GM23338 (cell line): Measurements from ENCODE around the gene ZNF865. TPM values are rescaled to one million over a fixed set of nuclear protein-coding genes. Genes with fewer than 3 reads are reported as not detected.

Experiments used
- ATAC-seq: fragments of 200-7000 bp; cut with Tn5 transposase; 3 replicates; pipeline ENCODE4 v1.9.1; 2020
- DNase-seq: peaks from one replicate; pipeline ENCODE4 v3.0.0-alpha.2; 2015; ENCODE audit warnings: low spot score
- H2AFZ ChIP-seq: fragments of 200-600 bp; sonication (generic); 2 replicates; pipeline ENCODE4 v1.8.0; 2016; ENCODE audit warnings: antibody characterized with exemption, mild to moderate bottlenecking, moderate library complexity
- H3F3A ChIP-seq: fragments of 200-600 bp; sonication (generic); replicated peaks from 2 replicates; pipeline ENCODE4 v1.8.0; 2017; ENCODE audit warnings: antibody characterized with exemption, mixed run types, low read depth
- H3K27ac ChIP-seq: fragments of 200-600 bp; sonication (generic); 2 replicates; pipeline ENCODE4 v1.6.1; 2016; ENCODE audit warnings: low read depth
- H3K27me3 ChIP-seq: fragments of 200-600 bp; sonication (generic); 2 replicates; pipeline ENCODE4 v1.8.0; 2016; ENCODE audit warnings: mild to moderate bottlenecking, mixed run types, moderate library complexity; ENCODE audit not compliant: insufficient read depth
- H3K36me3 ChIP-seq: fragments of 200-600 bp; sonication (generic); 2 replicates; pipeline ENCODE4 v1.8.0; 2016; ENCODE audit warnings: mild to moderate bottlenecking; ENCODE audit not compliant: insufficient read depth
- H3K4me1 ChIP-seq: fragments of 200-600 bp; sonication (generic); 2 replicates; pipeline ENCODE4 v1.8.0; 2016; ENCODE audit warnings: mild to moderate bottlenecking, moderate library complexity; ENCODE audit not compliant: insufficient read depth
- H3K4me2 ChIP-seq: fragments of 200-600 bp; sonication (generic); 2 replicates; pipeline ENCODE4 v1.7.1; 2017; ENCODE audit warnings: mixed run types
- H3K4me3 ChIP-seq: fragments of 200-600 bp; sonication (generic); 2 replicates; pipeline ENCODE4 v1.6.1; 2016; ENCODE audit warnings: mixed run types
- H3K79me2 ChIP-seq: fragments of 200-600 bp; sonication (generic); replicated peaks from 2 replicates; pipeline ENCODE4 v1.8.0; 2017; ENCODE audit warnings: mild to moderate bottlenecking; ENCODE audit not compliant: insufficient read depth
- H3K9me2 ChIP-seq: fragments of 200-600 bp; sonication (generic); 2 replicates; pipeline ENCODE4 v1.8.0; 2017; ENCODE audit not compliant: insufficient read depth
- H4K20me1 ChIP-seq: fragments of 200-600 bp; sonication (generic); replicated peaks from 2 replicates; pipeline ENCODE4 v1.8.0; 2017; ENCODE audit warnings: mild to moderate bottlenecking; ENCODE audit not compliant: insufficient read depth
- H3K27ac Mint-ChIP-seq: 2 replicates; pipeline ENCODE4 v1.8.0; 2020; ENCODE audit warnings: inconsistent platforms, mild to moderate bottlenecking, moderate library complexity, mixed read lengths
- H3K27me3 Mint-ChIP-seq: 3 replicates; pipeline ENCODE4 v1.8.0; 2022; ENCODE audit warnings: low read depth, mild to moderate bottlenecking, moderate library complexity, mixed read lengths, inconsistent platforms; ENCODE audit not compliant: insufficient read depth, poor library complexity
- H3K36me3 Mint-ChIP-seq: 3 replicates; pipeline ENCODE4 v1.8.0; 2021; ENCODE audit warnings: low read depth, mild to moderate bottlenecking, inconsistent platforms, moderate library complexity, mixed read lengths
- H3K4me1 Mint-ChIP-seq: 3 replicates; pipeline ENCODE4 v1.8.0; 2020; ENCODE audit warnings: mild to moderate bottlenecking, inconsistent platforms, mixed read lengths
- H3K4me3 Mint-ChIP-seq: 3 replicates; pipeline ENCODE4 v1.8.0; 2021; ENCODE audit warnings: moderate library complexity, mild to moderate bottlenecking, inconsistent platforms, mixed read lengths
- H3K9me3 Mint-ChIP-seq: 3 replicates; pipeline ENCODE4 v1.8.0; 2020; ENCODE audit warnings: moderate library complexity, mild to moderate bottlenecking, inconsistent platforms, mixed read lengths
- CREB1 ChIP-seq: fragments of 250-450 bp; sonication (Bioruptor Pico); IDR thresholded peaks from 2 replicates; pipeline ENCODE4 v1.5.0; 2020; ENCODE audit warnings: low read depth, mild to moderate bottlenecking, moderate library complexity
- CTCF ChIP-seq, 2 experiments: fragments of 200-600 bp in 1 of 2; sonication (generic) in 1 of 2; conservative IDR thresholded peaks; 2 replicates each; pipeline versions ENCODE4 v1.5.1 to v1.6.1; 2016 to 2017; ENCODE audit warnings: antibody characterized with exemption in 2 of 2, low read depth in 2 of 2, mild to moderate bottlenecking in 2 of 2, moderate library complexity in 1 of 2
- EZH2phosphoT487 ChIP-seq: fragments of 200-600 bp; sonication (generic); IDR thresholded peaks from one replicate; pipeline ENCODE4 v1.8.1; 2018; ENCODE audit warnings: antibody characterized with exemption; ENCODE audit not compliant: unreplicated experiment
- NANOG ChIP-seq: IDR thresholded peaks from 2 replicates; pipeline ENCODE4 v1.6.1; 2016; ENCODE audit warnings: antibody characterized with exemption, borderline replicate concordance
- ZNF114 ChIP-seq: fragments of 250-450 bp; sonication (Bioruptor Pico); IDR thresholded peaks from 2 replicates; pipeline ENCODE4 v1.5.0; 2020; ENCODE audit warnings: mild to moderate bottlenecking, moderate library complexity
- polyA plus RNA-seq: library from polyadenylated mRNA; unstranded; fragments of >200 nt; fragmentation: Nextera tagmentation; extraction: Ambion mirVana; gene quantifications from 2 replicates; pipeline ENCODE4 v1.2.1, GENCODE V29; 2016
- total RNA-seq: library from RNA; depleted of rRNA; stranded (reverse); fragments of >200 nt; shearing (Covaris generic); gene quantifications from 2 replicates; pipeline ENCODE4 v1.2.3, GENCODE V29; 2014

Gene ZNF865
- total and polyA plus RNA-seq, 2 experiments from 2014 or later: 2.2 to 12.1 TPM

DNA sequence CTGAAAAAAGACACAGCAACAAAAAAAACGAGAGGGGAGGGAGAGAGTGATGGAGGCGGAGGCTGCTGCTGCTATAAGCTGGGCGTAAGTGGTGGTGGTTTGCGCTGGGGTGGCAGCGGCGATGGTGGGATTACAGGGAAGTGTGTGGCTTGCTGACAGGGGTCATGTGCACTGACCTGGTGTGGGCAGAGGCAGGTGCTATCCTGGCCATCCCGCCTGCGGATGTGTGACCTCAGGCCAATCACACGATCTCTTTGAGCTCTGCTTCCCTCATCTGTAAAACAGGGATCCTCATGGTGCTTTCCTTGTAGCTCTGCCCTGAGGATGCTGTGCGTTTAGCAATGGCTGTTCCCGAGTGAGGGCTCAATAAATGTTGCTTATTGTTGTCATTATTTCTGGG, 32.1 kb downstream of the ZNF865 start (continued):
- no peak for TF ChIP-seq ZNF114 (CRISPR knock-in tag)
- no peak for TF ChIP-seq NANOG

DNA sequence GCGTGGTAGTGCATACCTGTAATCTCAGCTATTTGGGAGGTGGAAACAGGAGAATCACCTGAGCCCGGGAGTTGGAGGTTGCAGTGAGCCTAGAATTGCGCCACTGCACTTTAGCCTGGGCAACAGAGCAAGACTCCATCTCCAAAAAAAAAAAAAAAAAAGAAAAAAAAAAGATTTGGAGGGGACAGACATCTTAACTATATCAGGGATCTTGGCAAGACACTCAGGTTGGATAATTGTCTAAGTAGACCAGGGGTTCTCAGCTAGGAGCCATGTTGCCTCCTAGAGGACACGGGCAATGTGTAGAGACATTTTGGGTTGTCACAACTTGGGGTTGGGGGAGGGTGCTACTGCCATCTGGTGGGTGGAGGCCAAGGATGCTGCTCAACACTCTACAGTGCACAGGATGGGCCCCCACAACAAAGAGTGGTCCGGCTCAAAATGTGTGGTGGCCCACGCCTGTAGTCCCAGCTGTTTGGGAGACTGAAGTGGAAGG, 33.5 kb downstream of the ZNF865 start:
- Histone ChIP-seq H3K79me2 (peaks cover 23% of the 10 kb centered on the region), H2AFZ (no peak overlapping the region), H3K9me2 (peaks cover 3% of the 10 kb centered on the region; the same call in 1 of the 2 replicates), H3F3A (peaks cover 22% of the 10 kb centered on the region), H3K27me3 (no peaks in the 10 kb centered on the region), H3K27ac (no peak overlapping the region), H3K4me2 (no peak overlapping the region), H3K36me3 (no peaks in the 10 kb centered on the region), H3K4me1 (peaks cover 9% of the 10 kb centered on the region), H4K20me1 (peaks cover 5% of the 10 kb centered on the region; the same call in 1 of the 2 replicates), H3K4me3 (no peak overlapping the region)
- Mint-ChIP-seq H3K4me3 (peak overlapping the region; percentile 53; the same call in 2 of the 3 replicates), H3K27ac (peak overlapping the region; percentile 50; the same call in 1 of the 2 replicates), H3K9me3 (peaks cover 11% of the 10 kb centered on the region), H3K27me3 (peaks cover 34% of the 10 kb centered on the region), H3K4me1 (peaks cover 30% of the 10 kb centered on the region), H3K36me3 (peaks cover 23% of the 10 kb centered on the region)
- TF ChIP-seq CREB1 (CRISPR knock-in tag) (no peak; the same call in 1 of the 2 replicates), CTCF (conservative IDR thresholded peaks at IDR 0.05; ENCODE audit: low read depth in 2 of 2) (peak; percentile 66 to 73)
- peak; percentile 81 for DNase-seq
- ATAC-seq: peak; percentile 0; the same call in 1 of the 3 replicates

DNA sequence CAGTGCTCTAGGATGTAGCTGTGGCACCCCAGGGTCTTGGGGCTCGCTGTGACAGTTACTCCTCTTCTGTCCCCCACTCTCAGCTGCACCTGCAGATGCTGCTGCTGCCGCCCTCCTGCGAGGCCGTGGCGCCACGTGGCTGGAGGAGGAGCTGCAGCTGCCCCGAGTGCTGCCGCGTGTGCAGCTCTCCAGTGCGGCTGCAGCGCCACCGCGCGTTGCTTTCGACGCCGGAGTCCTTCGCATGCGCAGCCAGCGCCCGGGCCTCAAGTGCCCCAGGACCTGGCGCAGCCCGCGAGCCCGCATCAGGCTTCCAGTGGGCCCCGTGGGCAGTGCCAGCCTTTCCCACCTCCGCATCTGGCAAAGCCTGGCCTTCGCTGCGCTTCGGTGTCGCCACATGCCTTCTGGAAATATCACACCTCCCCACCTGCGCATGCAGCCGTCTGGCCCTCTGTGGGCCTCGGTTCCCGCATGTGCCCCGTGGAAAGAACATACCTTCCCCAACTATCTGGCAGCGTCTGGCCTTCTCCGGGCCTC, 34.7 kb downstream of the ZNF865 start:
- peak; percentile 11 for ATAC-seq

More for the DNA sequence above, 34.7 kb downstream of the ZNF865 start:
- TF ChIP-seq CTCF (conservative IDR thresholded peaks at IDR 0.05; ENCODE audit: low read depth in 2 of 2): peak; percentile 7 to 54; a peak in 2 of 4 replicates
- no peak for TF ChIP-seq EZH2phosphoT487
- H3K4me2 ChIP-seq: peak overlapping the region; percentile 96
- peak; percentile 75 for DNase-seq
- peak overlapping the region; percentile 89 for H3K4me3 ChIP-seq
- peak overlapping the region; percentile 66; the same call in 1 of the 2 replicates for H2AFZ ChIP-seq
- H3K27me3 Mint-ChIP-seq: peaks cover 36% of the 10 kb centered on the region
- H3K36me3 ChIP-seq: no peaks in the 10 kb centered on the region
- peaks cover 23% of the 10 kb centered on the region for H3F3A ChIP-seq
- H3K27me3 ChIP-seq: no peaks in the 10 kb centered on the region
- H3K27ac Mint-ChIP-seq: peak overlapping the region; percentile 84
- H3K36me3 Mint-ChIP-seq: peaks cover 32% of the 10 kb centered on the region
- H3K79me2 ChIP-seq: peaks cover 34% of the 10 kb centered on the region
- H4K20me1 ChIP-seq: peaks cover 5% of the 10 kb centered on the region; the same call in 1 of the 2 replicates
- peaks cover 9% of the 10 kb centered on the region for H3K4me1 ChIP-seq
- H3K9me3 Mint-ChIP-seq: peaks cover 8% of the 10 kb centered on the region
- peak overlapping the region; percentile 79 for H3K4me3 Mint-ChIP-seq
- peaks cover 28% of the 10 kb centered on the region for H3K4me1 Mint-ChIP-seq
- peak overlapping the region; percentile 72 for H3K27ac ChIP-seq
- 0 out of 2 replicates have a peak, but pooled peaks cover 3% of the 10 kb centered on the region for H3K9me2 ChIP-seq
